Measurements from ENCODE around the gene COL20A1.

The COL20A1 gene

GRCh38 chr20:63343460-63344445 is 50.8 kb downstream of the COL20A1 start:
- no peak for DNase-seq (ENCODE audit: low read depth)
- TF ChIP-seq CTCF (IDR thresholded peaks at IDR 0.05; ENCODE audit: low read depth, low read length, missing control alignments): no peak
- H3K4me3 ChIP-seq (ENCODE audit: low read depth, low read length): no peak overlapping the region

DNA sequence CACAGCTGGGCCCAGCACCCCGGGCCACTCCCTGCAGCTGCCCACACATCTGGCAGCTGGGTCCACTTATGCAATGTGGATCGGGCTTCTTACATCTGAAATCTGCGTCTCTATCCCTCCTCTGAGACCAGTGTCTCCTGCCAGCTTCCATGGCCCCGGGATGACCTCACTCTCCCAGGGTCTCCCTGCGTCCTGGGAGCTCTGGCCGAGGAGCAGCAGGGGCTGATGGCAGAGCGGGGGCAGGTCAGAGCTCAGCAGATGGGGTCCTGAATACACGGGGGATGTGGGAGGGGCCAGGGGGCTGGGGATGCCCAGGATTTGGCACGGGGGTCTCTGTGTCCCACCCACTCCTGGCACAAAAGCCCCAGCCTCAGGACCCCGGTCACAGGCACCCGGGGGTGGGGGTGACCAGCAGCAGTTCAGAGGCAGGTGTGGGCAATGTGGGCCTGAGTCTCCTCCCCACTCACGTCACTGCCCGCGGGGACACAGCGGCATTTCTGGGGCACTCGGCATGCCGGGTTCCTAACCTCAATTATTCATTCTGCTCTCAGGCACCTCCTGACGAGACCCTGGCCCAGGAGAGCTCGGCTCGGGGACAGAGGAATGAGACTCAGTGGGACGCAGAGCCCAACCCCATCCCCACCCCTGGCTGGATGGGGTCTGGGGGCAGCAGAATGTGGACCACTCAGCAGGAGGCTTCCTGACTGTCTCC is 51.8 kb downstream of the COL20A1 start:
- no peak for TF ChIP-seq CTCF (IDR thresholded peaks at IDR 0.05; ENCODE audit: low read depth, low read length, missing control alignments)
- no peak overlapping the region for H3K4me3 ChIP-seq (ENCODE audit: low read depth, low read length)
- DNase-seq (ENCODE audit: low read depth): no peak

GRCh38 chr20:63345328-63346100 is 52.5 kb downstream of the COL20A1 start:
- no peak overlapping the region for H3K4me3 ChIP-seq (ENCODE audit: low read depth, low read length)
- no peak for DNase-seq (ENCODE audit: low read depth)
- TF ChIP-seq CTCF (IDR thresholded peaks at IDR 0.05; ENCODE audit: low read depth, low read length, missing control alignments): no peak

DNA sequence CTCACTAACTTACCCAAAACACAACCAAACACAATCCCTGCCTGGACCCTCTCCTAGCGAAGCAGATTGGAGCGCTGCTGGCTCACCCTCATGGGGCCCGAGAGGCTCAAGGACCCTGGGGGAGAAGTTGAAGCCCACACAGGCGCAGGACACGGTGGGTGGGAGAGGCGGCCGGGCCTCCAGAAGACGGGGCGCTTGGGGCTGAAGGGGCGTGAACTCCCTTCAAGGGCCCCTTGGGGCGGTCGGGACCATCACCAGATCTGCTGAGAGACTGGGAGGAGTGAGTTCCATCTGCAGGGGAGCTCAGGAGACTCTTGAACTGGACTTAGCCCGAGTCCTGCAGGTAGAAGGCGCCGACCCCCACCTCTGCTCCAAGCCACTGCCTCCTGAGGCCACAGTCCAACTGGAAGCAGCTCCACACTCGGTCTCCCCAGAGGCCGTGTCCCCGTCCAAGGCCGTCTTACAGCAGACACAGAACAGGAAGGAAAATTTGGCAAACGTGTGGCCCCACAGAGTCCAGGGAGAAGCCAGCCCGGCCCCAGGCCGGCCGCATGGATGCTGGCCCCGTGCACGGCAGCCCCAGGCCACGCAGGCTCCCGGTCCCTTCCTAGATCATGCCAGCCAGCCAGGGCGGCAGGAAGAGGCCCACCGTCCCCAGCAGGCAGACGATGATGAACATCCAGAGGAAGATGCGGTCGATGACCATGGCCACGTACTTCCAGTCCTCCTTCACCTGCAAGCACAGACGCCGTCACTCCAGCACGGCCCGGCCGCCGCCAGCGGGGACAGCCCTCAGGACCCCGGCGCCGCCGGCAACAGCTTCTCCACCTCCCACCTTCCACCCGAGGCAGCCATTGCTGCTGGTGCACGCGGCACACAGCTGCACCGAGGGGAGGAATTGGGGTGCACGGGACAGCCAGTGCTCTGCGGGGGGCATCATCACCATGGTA is 53.4 kb downstream of the COL20A1 start:
- no peak for DNase-seq (ENCODE audit: low read depth)
- no peak for TF ChIP-seq CTCF (IDR thresholded peaks at IDR 0.05; ENCODE audit: low read depth, low read length, missing control alignments)

DNA sequence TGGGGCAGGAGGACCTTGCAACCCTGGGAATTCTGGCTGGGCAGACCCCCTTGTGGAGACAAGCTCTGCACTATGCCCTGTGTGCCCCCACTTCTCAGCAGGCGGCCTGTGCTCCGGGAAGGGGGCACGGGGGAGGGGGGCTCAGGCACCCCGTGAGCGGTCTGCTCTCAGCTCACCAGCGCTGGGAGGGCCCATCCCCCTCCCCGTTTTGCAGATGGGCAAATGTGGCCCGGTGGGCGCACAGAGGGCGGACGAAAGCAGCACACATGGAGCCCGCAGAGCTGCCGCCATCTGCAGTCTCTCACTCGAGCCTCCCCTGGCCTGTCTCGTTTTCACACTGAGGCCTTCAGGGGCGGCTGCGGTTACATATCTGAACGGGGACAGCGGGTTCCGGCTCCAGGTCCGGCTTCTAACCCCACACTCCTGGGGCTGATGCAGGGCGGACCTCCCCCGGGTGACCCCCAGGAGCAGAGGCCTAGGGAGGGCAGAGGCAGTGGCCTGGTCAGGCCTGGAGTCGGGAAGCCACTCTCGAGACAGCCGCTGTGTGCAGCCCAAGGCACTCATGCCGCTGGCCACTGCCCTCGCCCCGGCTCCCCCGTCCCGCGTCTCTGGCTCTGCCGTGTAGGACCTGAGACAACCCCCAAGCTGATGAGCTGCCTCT is 54.2 kb downstream of the COL20A1 start:
- no peak for DNase-seq (ENCODE audit: low read depth)
- no peak for TF ChIP-seq CTCF (IDR thresholded peaks at IDR 0.05; ENCODE audit: low read depth, low read length, missing control alignments)
- H3K4me3 ChIP-seq (ENCODE audit: low read depth, low read length): no peak overlapping the region

More for the DNA sequence above, 53.4 kb downstream of the COL20A1 start:
- no peak overlapping the region for H3K4me3 ChIP-seq (ENCODE audit: low read depth, low read length)
